GM06990 (cell line): ENCODE results near the gene SHC2.

Experiments used
- DNase-seq: peaks from one replicate; pipeline ENCODE4 v3.0.0-alpha.2; 2011; ENCODE audit not compliant: insufficient read length; ENCODE audit errors: extremely low read depth
- H3K27me3 ChIP-seq: replicated peaks from 2 replicates; pipeline ENCODE4 v1.6.0; 2011; ENCODE audit warnings: low read length; ENCODE audit not compliant: control insufficient read depth, insufficient read depth
- H3K36me3 ChIP-seq: 2 replicates; pipeline ENCODE4 v1.5.1; 2011; ENCODE audit warnings: low read length; ENCODE audit not compliant: control insufficient read depth, insufficient read depth
- H3K4me3 ChIP-seq: replicated peaks from 2 replicates; pipeline ENCODE4 v1.5.1; 2011; ENCODE audit warnings: low read depth, mild to moderate bottlenecking, control low read depth, low read length
- CTCF ChIP-seq: IDR thresholded peaks from 2 replicates; pipeline ENCODE4 v1.5.1; 2011; ENCODE audit warnings: low read length, control low read depth, mild to moderate bottlenecking, inconsistent platforms; ENCODE audit not compliant: insufficient read depth, poor library complexity, severe bottlenecking

Gene SHC2

GRCh38 chr19:461721-462551 is 1.1 kb upstream of the SHC2 start:
- Histone ChIP-seq H3K27me3 (no peaks in the 10 kb centered on the region), H3K4me3 (no peak overlapping the region)

GRCh38 chr19:459724-460511 is 915 bp downstream of the SHC2 start:
- Histone ChIP-seq H3K36me3 (no peaks in the 10 kb centered on the region), H3K4me3 (no peak overlapping the region), H3K27me3 (no peaks in the 10 kb centered on the region)
- no peak for TF ChIP-seq CTCF
- DNase-seq = no peak

More at GRCh38 chr19:461721-462551, 1.1 kb upstream of the SHC2 start:
- no peak for TF ChIP-seq CTCF
- H3K36me3 ChIP-seq = no peaks in the 10 kb centered on the region
- DNase-seq = no peak

GRCh38 chr19:458091-459042 is 2.5 kb downstream of the SHC2 start:
- DNase-seq = no peak
- no peaks in the 10 kb centered on the region for H3K27me3 ChIP-seq
- no peak overlapping the region for H3K4me3 ChIP-seq
- no peak for TF ChIP-seq CTCF
- no peaks in the 10 kb centered on the region for H3K36me3 ChIP-seq

- no peak for DNase-seq
- no peak overlapping the region for H3K4me3 ChIP-seq
- no peak for TF ChIP-seq CTCF
- H3K27me3 ChIP-seq = no peaks in the 10 kb centered on the region
- H3K36me3 ChIP-seq = no peaks in the 10 kb centered on the region
Observed at GRCh38 chr19:457636-458035, 3.2 kb downstream of the SHC2 start.

- Histone ChIP-seq H3K36me3 (no peaks in the 10 kb centered on the region), H3K27me3 (no peaks in the 10 kb centered on the region), H3K4me3 (no peak overlapping the region)
- DNase-seq = no peak
- TF ChIP-seq CTCF = no peak
Observed at GRCh38 chr19:456547-457110, 4.2 kb downstream of the SHC2 start.
